Measurements from ENCODE around the gene TRIB2.

The TRIB2 gene

GRCh38 chr2:12754643-12755042, 37.9 kb downstream of the TRIB2 start:
- DNase-seq: no peak

- DNase-seq: no peak
Observed at GRCh38 chr2:12755384-12755783, 38.6 kb downstream of the TRIB2 start.

GRCh38 chr2:12759248-12759647, 42.5 kb downstream of the TRIB2 start:
- DNase-seq: no peak

- no peak for DNase-seq
Observed at GRCh38 chr2:12761104-12761503, 44.4 kb downstream of the TRIB2 start.

GRCh38 chr2:12762337-12762736, 45.6 kb downstream of the TRIB2 start:
- no peak for DNase-seq

GRCh38 chr2:12762976-12763375, 46.2 kb downstream of the TRIB2 start:
- DNase-seq: no peak

- DNase-seq: no peak
Observed at GRCh38 chr2:12763486-12763885, 46.8 kb downstream of the TRIB2 start.

- no peak for DNase-seq
Observed at GRCh38 chr2:12764075-12764730, 47.5 kb downstream of the TRIB2 start.

- no peak for DNase-seq
Observed at GRCh38 chr2:12764849-12765605, 48.3 kb downstream of the TRIB2 start.

GRCh38 chr2:12766421-12766879, 49.7 kb downstream of the TRIB2 start:
- DNase-seq: no peak

GRCh38 chr2:12767541-12767940, 50.8 kb downstream of the TRIB2 start:
- DNase-seq: no peak

- no peak for DNase-seq
Observed at GRCh38 chr2:12767996-12768624, 51.4 kb downstream of the TRIB2 start.

GRCh38 chr2:12769492-12770105, 52.9 kb downstream of the TRIB2 start:
- no peak for DNase-seq

- DNase-seq: no peak
Observed at GRCh38 chr2:12770300-12770968, 53.7 kb downstream of the TRIB2 start.

- no peak for DNase-seq
Observed at GRCh38 chr2:12771154-12771553, 54.4 kb downstream of the TRIB2 start.

GRCh38 chr2:12773586-12774394, 57.1 kb downstream of the TRIB2 start:
- DNase-seq: no peak

- DNase-seq: no peak
Observed at GRCh38 chr2:12774395-12774727, 57.6 kb downstream of the TRIB2 start.

- no peak for DNase-seq
Observed at GRCh38 chr2:12776521-12776961, 59.8 kb downstream of the TRIB2 start.

- DNase-seq: no peak
Observed at GRCh38 chr2:12778369-12778768, 61.6 kb downstream of the TRIB2 start.

- DNase-seq: no peak
Observed at GRCh38 chr2:12778811-12779579, 62.3 kb downstream of the TRIB2 start.

- no peak for DNase-seq
Observed at GRCh38 chr2:12781329-12781728, 64.6 kb downstream of the TRIB2 start.

All from activated CD8-positive, alpha-beta memory T cell treated with anti-CD3 and anti-CD28 coated beads, Interleukin-2, amount 50 U/mL, for 48 hours (primary cell).